GM13977 (cell line): ENCODE measurements around the gene FMO2.

Source experiments
- DNase-seq: peaks from one replicate; pipeline ENCODE4 v3.0.0; 2012; ENCODE audit warnings: low spot score
- in situ Hi-C: fragments of 300-500 bp; cut with MboI; formaldehyde crosslinking; loops from one replicate; pipeline ENCODE4 v1.12.0; 2022; ENCODE audit warnings: low sequenced_read_pairs, low pct_unique_long_range_greater_than_20kb, mixed read lengths, inconsistent platforms; ENCODE audit not compliant: unreplicated experiment
- TF ChIP-seq, protein P1 (sequence below): IDR thresholded peaks from 2 replicates; pipeline ENCODE4 v1.5.1; 2012; ENCODE audit warnings: mild to moderate bottlenecking, control low read depth; ENCODE audit not compliant: insufficient read depth; ENCODE audit errors: extremely low read depth, missing control alignments

The FMO2 gene

DNA sequence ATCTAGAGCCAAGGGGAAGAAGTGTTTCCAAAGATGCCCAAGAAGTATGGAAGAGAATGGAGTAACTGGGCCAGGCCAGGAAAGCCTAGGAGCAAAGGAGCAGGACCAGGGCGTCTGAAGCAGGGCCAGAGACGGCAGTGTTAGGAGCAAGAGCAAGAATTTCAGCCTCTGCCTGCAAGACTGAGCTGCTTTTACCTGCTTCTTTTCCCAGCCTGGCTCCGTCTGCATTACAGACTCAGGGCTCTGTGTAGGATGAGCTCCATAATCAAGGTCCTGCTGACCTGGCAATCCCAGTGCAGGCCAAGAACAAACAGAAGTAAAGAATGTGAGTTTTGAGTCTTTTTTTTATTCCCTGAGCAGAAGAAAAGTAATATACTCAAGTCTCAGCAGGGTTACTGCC is 73.3 kb downstream of the FMO2 start:
- TF ChIP-seq, protein P1, sequence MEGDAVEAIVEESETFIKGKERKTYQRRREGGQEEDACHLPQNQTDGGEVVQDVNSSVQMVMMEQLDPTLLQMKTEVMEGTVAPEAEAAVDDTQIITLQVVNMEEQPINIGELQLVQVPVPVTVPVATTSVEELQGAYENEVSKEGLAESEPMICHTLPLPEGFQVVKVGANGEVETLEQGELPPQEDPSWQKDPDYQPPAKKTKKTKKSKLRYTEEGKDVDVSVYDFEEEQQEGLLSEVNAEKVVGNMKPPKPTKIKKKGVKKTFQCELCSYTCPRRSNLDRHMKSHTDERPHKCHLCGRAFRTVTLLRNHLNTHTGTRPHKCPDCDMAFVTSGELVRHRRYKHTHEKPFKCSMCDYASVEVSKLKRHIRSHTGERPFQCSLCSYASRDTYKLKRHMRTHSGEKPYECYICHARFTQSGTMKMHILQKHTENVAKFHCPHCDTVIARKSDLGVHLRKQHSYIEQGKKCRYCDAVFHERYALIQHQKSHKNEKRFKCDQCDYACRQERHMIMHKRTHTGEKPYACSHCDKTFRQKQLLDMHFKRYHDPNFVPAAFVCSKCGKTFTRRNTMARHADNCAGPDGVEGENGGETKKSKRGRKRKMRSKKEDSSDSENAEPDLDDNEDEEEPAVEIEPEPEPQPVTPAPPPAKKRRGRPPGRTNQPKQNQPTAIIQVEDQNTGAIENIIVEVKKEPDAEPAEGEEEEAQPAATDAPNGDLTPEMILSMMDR: no peak
- DNase-seq: no peak
- in situ Hi-C loops: loop anchor here (10.0 kb wide), 1 partner anchor 46 kb away; no protein-coding TSS in a partner anchor

DNA sequence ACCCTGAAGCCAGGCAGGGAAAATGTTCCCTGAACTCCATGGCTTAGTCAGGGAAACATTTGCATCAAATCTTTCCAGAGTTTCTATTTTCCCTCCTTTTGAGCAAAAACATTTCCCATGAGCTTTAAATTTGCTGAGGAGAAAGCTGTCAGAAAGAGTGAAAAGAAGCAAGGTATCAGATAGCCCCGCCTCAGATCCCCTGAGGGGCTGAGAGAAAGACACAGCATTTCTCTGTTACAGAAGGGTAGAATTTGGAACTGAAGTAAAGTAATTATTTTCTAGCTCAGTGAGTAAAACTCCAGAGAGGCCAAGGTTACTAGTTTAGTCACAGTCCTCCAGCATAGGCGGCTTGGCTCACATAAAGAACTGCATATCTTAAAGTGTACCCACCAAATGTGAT is 73.8 kb downstream of the FMO2 start:
- in situ Hi-C loops: loop anchor here (10.0 kb wide), 1 partner anchor 46 kb away; no protein-coding TSS in a partner anchor
- DNase-seq: no peak
- TF ChIP-seq, protein P1: no peak
